Endothelial cell (in vitro differentiated cells): Measurements from ENCODE around the gene STK35. TPM values are rescaled to one million over a fixed set of nuclear protein-coding genes. Genes with fewer than 3 reads are reported as not detected.

Experiments used
- DNase-seq: peaks from one replicate; pipeline ENCODE4 v3.0.0; 2021; ENCODE audit warnings: low spot score
- H3K27ac Mint-ChIP-seq: one replicate; pipeline ENCODE4 v1.8.0; 2021; ENCODE audit warnings: mixed read lengths, inconsistent platforms; ENCODE audit not compliant: unreplicated experiment
- H3K27me3 Mint-ChIP-seq: one replicate; pipeline ENCODE4 v1.8.0; 2021; ENCODE audit warnings: mild to moderate bottlenecking, moderate library complexity, mixed read lengths, inconsistent platforms; ENCODE audit not compliant: unreplicated experiment
- H3K36me3 Mint-ChIP-seq: one replicate; pipeline ENCODE4 v1.8.0; 2021; ENCODE audit warnings: mild to moderate bottlenecking, low read depth, mixed read lengths, inconsistent platforms; ENCODE audit not compliant: unreplicated experiment
- H3K4me1 Mint-ChIP-seq: one replicate; pipeline ENCODE4 v1.8.0; 2021; ENCODE audit warnings: mild to moderate bottlenecking, mixed read lengths, inconsistent platforms; ENCODE audit not compliant: unreplicated experiment
- H3K4me3 Mint-ChIP-seq: one replicate; pipeline ENCODE4 v1.8.0; 2021; ENCODE audit warnings: mild to moderate bottlenecking, mixed read lengths, inconsistent platforms; ENCODE audit not compliant: unreplicated experiment
- H3K9me3 Mint-ChIP-seq: one replicate; pipeline ENCODE4 v1.8.0; 2021; ENCODE audit warnings: mixed read lengths, inconsistent platforms; ENCODE audit not compliant: unreplicated experiment
- CTCF ChIP-seq: fragments of 200-600 bp; sonication (generic); IDR thresholded peaks from one replicate; pipeline ENCODE4 v1.5.0; 2021; ENCODE audit warnings: antibody characterized with exemption; ENCODE audit not compliant: unreplicated experiment
- total RNA-seq: library from RNA; stranded (reverse); fragmentation: NEBNext Ultra II Directional; extraction: Animal tissue kit (Norgen Biotek cat#: 25700); gene quantifications from one replicate; pipeline ENCODE4 v1.2.1, GENCODE V29; 2021; ENCODE audit not compliant: unreplicated experiment

STK35 gene
- total RNA-seq, 1 donor from 2014 or later = 31.3 TPM

- TF ChIP-seq CTCF = no peak
- H3K27me3 Mint-ChIP-seq = peaks cover 3% of the 10 kb centered on the region
- no peak for DNase-seq
- no peak overlapping the region for H3K27ac Mint-ChIP-seq
- no peaks in the 10 kb centered on the region for H3K4me1 Mint-ChIP-seq
- H3K4me3 Mint-ChIP-seq = no peak overlapping the region
- no peaks in the 10 kb centered on the region for H3K36me3 Mint-ChIP-seq
- no peaks in the 10 kb centered on the region for H3K9me3 Mint-ChIP-seq
These were observed 62.1 kb downstream of the STK35 start for GRCh38 chr20:2163757-2164156.

GRCh38 chr20:2164421-2164820 is 62.8 kb downstream of the STK35 start:
- no peak for TF ChIP-seq CTCF
- no peak overlapping the region for H3K27ac Mint-ChIP-seq
- no peaks in the 10 kb centered on the region for H3K4me1 Mint-ChIP-seq
- H3K4me3 Mint-ChIP-seq = no peak overlapping the region
- no peaks in the 10 kb centered on the region for H3K36me3 Mint-ChIP-seq
- DNase-seq = no peak
- no peaks in the 10 kb centered on the region for H3K9me3 Mint-ChIP-seq
- peaks cover 3% of the 10 kb centered on the region for H3K27me3 Mint-ChIP-seq

GRCh38 chr20:2164966-2165365 is 63.3 kb downstream of the STK35 start:
- Mint-ChIP-seq H3K36me3 (no peaks in the 10 kb centered on the region), H3K9me3 (no peaks in the 10 kb centered on the region), H3K4me1 (no peaks in the 10 kb centered on the region), H3K27ac (no peak overlapping the region), H3K27me3 (peaks cover 3% of the 10 kb centered on the region), H3K4me3 (no peak overlapping the region)
- DNase-seq = no peak
- no peak for TF ChIP-seq CTCF

- no peak for DNase-seq
- TF ChIP-seq CTCF = no peak
- Mint-ChIP-seq H3K27me3 (peaks cover 4% of the 10 kb centered on the region), H3K36me3 (no peaks in the 10 kb centered on the region), H3K4me1 (peaks cover 4% of the 10 kb centered on the region), H3K4me3 (no peak overlapping the region), H3K9me3 (no peaks in the 10 kb centered on the region), H3K27ac (no peak overlapping the region)
These were observed 64.2 kb downstream of the STK35 start for GRCh38 chr20:2165871-2166270.

- Mint-ChIP-seq H3K27ac (no peak overlapping the region), H3K27me3 (peaks cover 4% of the 10 kb centered on the region), H3K36me3 (no peaks in the 10 kb centered on the region), H3K9me3 (no peaks in the 10 kb centered on the region), H3K4me3 (no peak overlapping the region), H3K4me1 (peaks cover 10% of the 10 kb centered on the region)
- TF ChIP-seq CTCF = no peak
- DNase-seq = no peak
These were observed 65.5 kb downstream of the STK35 start for GRCh38 chr20:2167112-2167511.
